GM12892 (cell line): ENCODE data around the gene LNX2.

ENCODE experiments used
- POLR2AphosphoS5 ChIP-seq: IDR thresholded peaks from 2 replicates; pipeline ENCODE4 v1.6.1; 2011; ENCODE audit warnings: low read depth, low read length, control low read depth
- TAF1 ChIP-seq: IDR thresholded peaks from 2 replicates; pipeline ENCODE4 v1.6.1; 2011; ENCODE audit warnings: low read depth, mild to moderate bottlenecking, control low read depth, low read length, borderline replicate concordance

DNA sequence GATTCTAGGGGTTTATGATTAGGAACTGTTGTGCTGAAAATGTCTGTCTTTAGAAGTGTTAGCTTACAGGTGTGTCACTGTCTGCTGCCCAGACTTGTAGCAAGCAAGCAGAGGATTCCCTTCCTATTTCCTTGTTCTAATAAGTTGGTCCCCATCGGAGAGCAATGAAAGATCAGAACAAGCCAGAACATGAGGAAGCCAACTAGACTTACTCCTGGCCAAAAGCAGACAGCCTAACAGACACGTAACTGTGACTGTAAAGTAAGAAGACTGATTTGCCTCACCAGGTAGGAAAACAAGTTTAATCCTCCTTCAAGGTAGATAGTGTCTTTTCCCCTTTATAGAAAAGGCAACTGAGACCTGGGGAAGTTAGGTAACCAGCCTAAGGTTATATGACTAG lies 13.9 kb upstream of the LNX2 start:
- TF ChIP-seq POLR2AphosphoS5, result no peak
- TF ChIP-seq TAF1, result no peak
